NCI-H1092 treated with DMSO at 0.1 percent for 48 hours (cell line): ENCODE results near the gene ISG20L2.

Experiments used
- DNase-seq: peaks from one replicate; lab custom pipeline; 2025; lab: John Stamatoyannopoulos, UW

Gene ISG20L2

GRCh38 chr1:156706657-156707416 lies 21.7 kb downstream of the ISG20L2 start:
- no peak for DNase-seq

GRCh38 chr1:156705918-156706656 lies 22.5 kb downstream of the ISG20L2 start:
- DNase-seq = peak; percentile 50

GRCh38 chr1:156705321-156705917 lies 23.1 kb downstream of the ISG20L2 start, which contains the start of gene CRABP2:
Gene CRABP2, minus strand, starts transcription at chr1:156705583. Its CDS starts 137 bp downstream, at chr1:156705446.
- DNase-seq = peak; percentile 50

GRCh38 chr1:156704930-156705320 lies 23.6 kb downstream of the ISG20L2 start:
- no peak for DNase-seq

- DNase-seq = no peak
Observed at GRCh38 chr1:156704166-156704711, 24.3 kb downstream of the ISG20L2 start.

- DNase-seq = peak; percentile 19
Observed at GRCh38 chr1:156703741-156704140, 24.8 kb downstream of the ISG20L2 start.

- no peak for DNase-seq
Observed at GRCh38 chr1:156703336-156703735, 25.2 kb downstream of the ISG20L2 start.

GRCh38 chr1:156700736-156701531 lies 27.6 kb downstream of the ISG20L2 start:
- DNase-seq = no peak

GRCh38 chr1:156698995-156699394 lies 29.6 kb downstream of the ISG20L2 start:
- DNase-seq = no peak

- no peak for DNase-seq
Observed at GRCh38 chr1:156697481-156697880, 31.1 kb downstream of the ISG20L2 start.

- no peak for DNase-seq
Observed at GRCh38 chr1:156696755-156697154, 31.8 kb downstream of the ISG20L2 start.

- DNase-seq = no peak
Observed at GRCh38 chr1:156694690-156694962, 33.9 kb downstream of the ISG20L2 start.

- DNase-seq = no peak
Observed at GRCh38 chr1:156693848-156694689, 34.5 kb downstream of the ISG20L2 start.

GRCh38 chr1:156692925-156693847 lies 35.4 kb downstream of the ISG20L2 start:
- peak; percentile 18 for DNase-seq

GRCh38 chr1:156692441-156692924 lies 36.1 kb downstream of the ISG20L2 start:
- no peak for DNase-seq

- DNase-seq = no peak
Observed at GRCh38 chr1:156691665-156692440, 36.7 kb downstream of the ISG20L2 start.

GRCh38 chr1:156691191-156691590 lies 37.4 kb downstream of the ISG20L2 start:
- no peak for DNase-seq

- DNase-seq = no peak
Observed at GRCh38 chr1:156690675-156691036, 37.9 kb downstream of the ISG20L2 start.
